Frontal cortex (tissue), 4 donors: ENCODE results near the gene CLIP1. TPM values are rescaled to one million over a fixed set of nuclear protein-coding genes. Genes with fewer than 3 reads are reported as not detected.
"Not testable (repeated sequence)": the region's sequence is repeated elsewhere in the genome, so short reads cannot be mapped to it uniquely, and the experiment has no call there.

Experiments
- DNase-seq, 2 donors: peaks; one replicate each; pipeline ENCODE4 v3.0.0; 2012; ENCODE audit warnings: low spot score in 2 of 2
- FAIRE-seq: peaks from 2 replicates; lab custom pipeline; 2012; peaks lifted over from hg19 to GRCh38; lab: Jason Lieb, UNC
- total RNA-seq: library from RNA; depleted of rRNA; stranded (reverse); fragments of >200 nt; gene quantifications from one replicate; pipeline ENCODE4 v1.2.3, GENCODE V29; 2014
- donor health status: control.
- donor health status: control.
- donor health status: control.

The CLIP1 gene
- total RNA-seq, 1 donor from 2014 or later: 72.2 TPM

DNA sequence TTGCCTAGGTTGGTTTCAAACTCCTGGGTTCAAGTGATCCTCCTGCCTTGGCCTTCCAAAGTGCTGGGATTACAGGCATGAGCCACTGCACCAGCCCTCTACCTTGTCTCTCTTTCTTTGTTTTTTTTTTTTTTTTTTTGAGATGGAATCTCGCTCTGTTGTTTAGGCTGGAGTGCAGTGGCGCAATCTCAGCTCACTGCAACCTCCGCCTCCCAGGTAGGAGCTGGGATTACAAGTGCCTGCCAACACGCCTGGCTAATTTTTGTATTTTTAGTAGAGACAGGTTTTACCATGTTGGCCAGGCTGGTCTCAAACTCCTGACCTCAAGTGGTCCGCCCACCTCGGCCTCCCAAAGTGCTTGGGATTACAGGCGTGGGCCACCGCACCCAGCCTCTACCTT, 16.4 kb upstream of the CLIP1 start:
- not testable (repeated sequence) for DNase-seq, FAIRE-seq

DNA sequence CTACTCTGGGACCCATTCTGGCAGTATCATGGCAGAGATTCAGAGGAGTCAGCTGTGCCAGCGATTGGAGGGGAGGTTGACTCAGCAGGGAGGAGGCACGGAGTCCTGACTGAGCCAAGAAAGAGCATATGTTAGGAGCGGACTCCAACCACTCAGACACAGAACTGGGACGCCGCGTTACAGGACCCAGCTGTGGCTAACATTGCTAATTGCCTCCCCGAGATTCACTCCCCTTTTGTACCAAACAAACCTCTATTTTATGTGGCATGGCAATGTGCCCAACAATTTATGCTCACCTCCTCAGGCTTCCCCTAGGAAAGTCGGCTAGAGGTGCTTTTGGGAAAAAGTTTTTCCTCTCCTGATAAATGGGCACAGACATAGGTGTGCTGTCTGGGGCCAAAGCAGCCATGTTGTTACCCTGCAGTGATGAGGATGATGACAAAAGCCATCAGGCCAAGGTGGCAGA, 15.2 kb upstream of the CLIP1 start:
- FAIRE-seq (no peak), DNase-seq (peak in 1 of 2 donors; percentile 58)

DNA sequence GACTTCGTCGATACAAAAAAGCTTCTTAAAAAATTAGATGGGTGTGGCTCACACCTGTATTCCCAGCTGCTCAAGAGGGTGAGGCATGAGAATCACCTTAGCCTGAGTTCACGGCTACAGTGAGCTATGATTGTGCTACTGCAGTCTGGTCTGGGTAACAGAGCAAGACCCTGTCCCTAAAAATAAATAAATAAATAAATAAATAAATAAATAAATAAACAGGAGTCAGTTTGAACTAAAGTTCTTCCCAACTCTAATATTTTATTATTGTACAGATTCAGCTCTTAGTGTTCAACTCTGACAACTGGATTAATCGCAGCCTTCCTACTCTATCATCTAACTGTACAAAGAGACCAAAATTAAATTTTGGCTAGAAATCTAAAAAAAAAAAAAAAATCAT, 12.7 kb upstream of the CLIP1 start:
- FAIRE-seq: no peak

DNA sequence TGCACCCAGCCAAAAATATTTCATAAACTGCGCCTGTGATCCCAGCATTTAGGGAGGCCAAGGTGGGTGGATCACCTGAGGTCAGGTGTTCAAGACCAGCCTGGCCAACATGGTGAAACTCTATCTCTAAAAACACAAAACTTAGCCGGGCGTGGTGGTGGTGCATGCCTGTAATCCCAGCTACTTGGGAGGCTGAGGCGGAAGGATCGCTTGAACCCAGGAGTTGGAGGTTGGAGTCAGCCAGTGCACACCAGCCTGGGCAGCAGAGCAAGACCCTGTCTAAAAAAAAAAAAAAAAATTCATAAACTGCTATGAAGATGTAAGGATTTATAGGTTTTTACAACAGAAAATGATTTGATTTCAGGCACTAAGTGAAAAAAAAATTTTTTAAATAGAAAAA, 6.6 kb upstream of the CLIP1 start:
- DNase-seq, FAIRE-seq: not testable (repeated sequence)

More for the DNA sequence above, 12.7 kb upstream of the CLIP1 start:
- DNase-seq: no peak

DNA sequence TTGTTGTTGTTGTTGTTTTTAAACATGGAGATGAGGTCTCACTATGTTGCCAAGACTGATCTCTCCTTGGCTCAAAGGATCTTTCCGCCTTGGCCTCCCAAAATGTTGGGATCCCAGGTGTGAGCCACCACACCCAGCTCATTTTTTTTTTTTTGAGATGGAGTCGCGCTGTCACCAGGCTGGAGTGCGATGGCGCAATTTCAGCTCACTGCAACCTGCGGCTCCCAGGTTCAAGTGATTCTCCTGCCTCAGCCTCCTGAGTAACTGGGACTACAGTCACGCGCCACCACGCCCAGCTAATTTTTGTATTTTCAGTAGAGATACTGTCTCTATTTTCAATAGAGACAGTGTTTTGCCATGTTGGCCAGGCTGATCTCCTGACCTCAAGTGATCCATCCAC, 4.9 kb upstream of the CLIP1 start:
- DNase-seq (no peak), FAIRE-seq (no peak)

DNA sequence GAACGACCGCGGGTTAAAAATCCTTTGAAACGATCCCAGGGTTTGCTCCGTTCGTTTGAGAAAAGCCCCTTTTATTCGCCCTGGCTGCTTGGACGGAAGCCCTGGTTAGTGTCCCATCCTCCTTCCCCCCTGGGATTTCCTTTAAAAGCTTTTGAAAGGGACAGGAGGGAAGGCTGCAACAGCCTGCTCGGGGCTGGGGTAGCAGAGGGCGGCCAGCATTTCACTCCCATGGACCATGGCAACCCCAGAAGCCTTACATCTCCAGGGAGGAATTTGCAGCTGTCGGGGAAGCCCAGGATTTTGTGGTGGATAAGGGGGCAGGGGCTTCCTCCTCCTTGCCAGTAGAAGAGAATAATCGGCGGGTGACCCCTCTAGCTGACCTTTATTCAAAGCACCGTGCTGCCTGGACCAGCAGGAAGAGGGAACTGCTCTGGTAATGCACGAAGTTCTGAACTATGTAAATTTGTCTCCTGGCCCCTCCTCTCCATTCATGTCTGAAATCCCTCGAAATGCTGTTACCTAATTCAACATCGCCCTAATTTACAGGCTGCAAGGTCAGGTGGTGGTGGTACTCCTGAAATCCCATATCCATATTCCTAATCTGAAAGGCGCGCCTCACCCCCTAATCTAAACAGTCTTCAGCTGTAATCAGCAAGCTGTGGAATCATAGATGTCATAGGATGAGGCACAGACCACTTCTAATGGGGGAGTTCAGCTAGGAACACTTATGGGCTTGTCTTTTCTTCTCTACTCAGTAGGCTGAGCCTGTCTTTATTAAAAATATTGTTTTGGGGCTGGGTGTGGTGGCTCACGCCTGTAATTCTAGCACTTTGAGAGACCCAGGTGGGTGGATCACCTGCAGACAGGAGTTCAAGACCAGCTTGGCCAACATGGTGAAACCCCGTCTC, 1.0 kb upstream of the CLIP1 start:
- FAIRE-seq (no peak), DNase-seq (peak in 1 of 2 donors; percentile 39)

DNA sequence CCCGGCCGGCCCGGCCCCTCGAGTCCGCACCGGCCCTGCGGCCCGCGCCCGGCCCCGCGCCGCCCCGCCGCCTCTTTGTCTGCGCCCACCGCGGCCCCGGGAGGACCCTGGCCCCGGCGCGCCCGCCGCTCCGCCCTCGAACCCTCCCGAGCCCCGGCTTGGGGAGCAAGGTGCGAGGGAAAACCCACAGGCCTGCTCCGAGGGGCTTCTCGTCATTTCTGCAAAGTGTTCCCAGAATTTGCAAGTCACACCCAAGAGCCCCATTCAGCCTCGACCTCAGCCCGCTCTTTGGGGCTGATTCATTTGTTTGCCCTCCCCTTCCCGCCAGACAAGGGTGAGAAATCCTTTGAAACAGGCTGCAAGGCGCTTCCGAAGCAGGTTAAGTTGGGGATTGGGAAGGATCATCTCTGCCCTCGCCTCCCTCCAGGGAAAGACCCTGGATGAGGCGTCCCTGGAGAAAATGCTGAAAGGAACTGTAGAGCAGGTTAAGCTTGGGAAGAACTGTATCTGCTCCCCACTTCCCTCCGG, 325 bp upstream of the CLIP1 start:
- no peak for FAIRE-seq
- DNase-seq: peak in 1 of 2 donors; percentile 19

DNA sequence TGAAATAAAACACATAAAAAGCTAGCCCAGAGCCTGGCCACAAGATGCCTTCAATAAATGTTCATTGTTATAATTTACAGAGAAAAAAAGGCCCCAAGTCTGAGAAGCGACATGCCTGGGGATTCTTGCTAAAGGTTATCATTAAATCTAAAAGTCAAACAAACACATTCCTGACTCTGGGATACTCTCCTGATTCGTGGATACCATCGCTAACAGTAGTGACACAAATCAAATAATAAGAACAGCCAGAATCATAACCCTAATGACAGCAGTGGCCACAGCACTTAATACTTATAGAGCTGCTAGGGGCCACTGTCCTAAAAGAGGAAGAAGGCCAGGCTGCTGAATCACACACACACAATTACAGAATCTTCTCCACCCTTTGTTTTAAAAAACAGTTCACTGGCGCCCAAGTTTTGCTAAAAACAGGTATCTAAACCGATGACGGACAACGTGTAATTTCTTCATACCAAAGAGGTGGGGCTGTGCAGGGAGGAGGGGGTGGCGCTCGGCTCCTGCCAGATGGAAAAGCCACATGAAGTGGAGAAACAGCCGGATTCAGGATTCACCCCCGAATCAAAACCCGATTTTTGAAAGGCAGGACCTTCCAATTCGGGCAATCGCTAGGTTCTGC, 1.2 kb downstream of the CLIP1 start:
- FAIRE-seq (no peak), DNase-seq (peak in 1 of 2 donors; percentile 22)

DNA sequence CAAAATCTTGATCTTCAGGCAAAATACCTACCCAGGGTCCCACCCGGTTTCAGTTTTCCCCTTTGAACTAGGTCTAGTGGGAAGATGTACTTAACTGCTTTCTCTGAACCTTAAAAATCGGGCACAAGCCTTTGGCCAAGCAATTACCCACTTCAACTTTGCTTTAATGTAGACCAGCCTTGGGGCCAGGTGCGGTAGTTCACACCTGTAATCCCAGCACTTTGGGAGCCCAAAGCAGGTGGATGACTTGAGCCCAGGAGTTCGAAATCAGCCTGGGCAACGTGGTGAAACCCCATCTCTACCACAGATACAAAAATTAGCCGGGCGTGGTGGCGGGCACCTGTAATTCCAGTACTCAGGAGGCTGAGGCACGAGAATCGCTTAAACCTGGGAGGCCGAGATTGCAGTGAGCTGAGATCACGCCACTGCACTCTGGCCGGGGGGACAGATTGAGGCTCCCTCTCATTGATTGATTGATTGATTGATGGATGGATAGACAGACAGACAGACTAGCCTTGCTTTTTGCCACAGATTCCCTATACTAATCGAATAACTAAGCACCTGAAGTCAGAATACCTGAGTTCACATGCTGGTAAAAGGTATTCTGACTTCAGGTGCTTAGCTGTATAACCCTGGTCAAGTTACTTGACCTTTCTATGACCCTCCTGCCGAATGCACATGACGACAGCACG, 1.9 kb downstream of the CLIP1 start:
- no peak for DNase-seq
- no peak for FAIRE-seq

DNA sequence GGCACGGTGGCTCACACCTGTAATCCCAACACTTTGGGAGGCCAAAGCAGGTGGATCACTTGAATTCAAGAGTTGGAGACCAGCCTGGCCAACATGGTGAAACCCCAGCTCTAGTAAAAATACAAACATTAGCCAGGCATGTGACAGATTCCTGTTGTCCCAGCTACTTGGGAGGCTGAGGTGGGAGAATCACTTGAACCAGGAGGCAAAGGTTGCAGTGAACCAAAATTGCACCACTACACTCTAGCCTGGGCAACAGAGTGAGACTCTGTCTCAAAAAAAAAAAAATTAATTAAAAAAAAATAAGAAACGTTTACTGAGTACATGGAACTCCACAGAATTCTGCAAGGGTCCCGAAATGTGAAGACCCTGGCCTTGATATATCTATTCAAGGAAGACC, 3.4 kb downstream of the CLIP1 start:
- FAIRE-seq, DNase-seq: not testable (repeated sequence)

DNA sequence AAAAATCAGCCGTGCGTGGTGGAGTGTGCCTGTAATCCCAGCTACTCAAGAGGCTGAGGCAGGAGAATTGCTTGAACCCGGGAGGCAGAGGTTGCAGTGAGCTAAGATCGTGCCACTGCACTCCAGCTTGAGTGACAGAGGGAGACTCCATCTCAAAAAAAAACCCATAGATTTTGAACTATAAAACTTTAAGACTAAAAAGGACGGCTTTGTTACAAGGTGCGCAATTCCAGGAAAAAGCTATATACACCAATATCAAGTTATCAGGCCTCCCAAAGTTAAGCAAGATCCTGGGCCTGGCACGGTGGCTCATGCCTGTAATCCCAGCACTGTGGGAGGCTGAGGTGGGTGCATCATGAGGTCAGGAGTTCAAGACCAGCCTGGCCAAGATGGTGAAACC, 6.8 kb downstream of the CLIP1 start:
- not testable (repeated sequence) for FAIRE-seq, DNase-seq

DNA sequence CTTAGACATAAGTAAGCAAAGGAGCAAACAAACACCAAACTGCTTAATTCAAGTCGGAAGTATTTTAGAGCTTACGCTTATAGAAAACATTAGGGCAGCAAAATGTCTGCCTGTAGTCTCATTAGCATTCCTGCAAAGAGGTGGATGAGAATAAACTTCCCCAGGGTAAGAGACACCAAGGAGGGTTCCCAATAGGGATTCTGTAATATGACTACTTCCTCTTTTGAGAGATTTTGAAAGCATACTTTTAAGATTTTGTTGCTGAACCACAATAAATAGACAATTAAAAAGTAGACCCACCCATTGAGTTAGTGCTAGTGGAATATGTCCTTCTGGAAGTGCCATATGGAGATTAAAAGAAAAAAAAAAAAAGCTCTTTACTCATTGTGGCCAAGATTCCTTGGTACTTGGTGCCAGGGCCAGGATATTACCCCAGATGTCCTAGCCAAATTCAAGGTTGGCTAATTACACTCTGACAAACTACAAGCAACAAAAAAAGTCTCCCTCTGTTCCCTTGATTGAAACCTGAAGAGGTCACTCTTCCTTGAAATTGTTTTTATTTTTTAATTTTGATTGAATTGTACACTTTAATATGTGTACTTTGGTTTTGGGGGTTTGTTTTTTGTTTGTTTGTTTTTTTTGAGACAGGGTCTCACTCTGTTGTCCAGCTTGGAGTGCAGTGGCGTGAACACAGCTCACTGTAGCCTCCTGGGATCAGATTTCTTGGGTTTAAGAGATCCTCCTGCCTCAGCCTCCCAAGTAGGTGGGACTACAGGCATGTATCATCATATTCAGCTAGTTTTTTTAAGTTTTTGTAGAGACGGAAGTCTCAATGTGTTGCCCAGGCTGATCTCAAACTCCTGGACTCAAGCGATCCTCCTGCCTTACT, 8.7 kb downstream of the CLIP1 start:
- FAIRE-seq (no peak), DNase-seq (no peak)

DNA sequence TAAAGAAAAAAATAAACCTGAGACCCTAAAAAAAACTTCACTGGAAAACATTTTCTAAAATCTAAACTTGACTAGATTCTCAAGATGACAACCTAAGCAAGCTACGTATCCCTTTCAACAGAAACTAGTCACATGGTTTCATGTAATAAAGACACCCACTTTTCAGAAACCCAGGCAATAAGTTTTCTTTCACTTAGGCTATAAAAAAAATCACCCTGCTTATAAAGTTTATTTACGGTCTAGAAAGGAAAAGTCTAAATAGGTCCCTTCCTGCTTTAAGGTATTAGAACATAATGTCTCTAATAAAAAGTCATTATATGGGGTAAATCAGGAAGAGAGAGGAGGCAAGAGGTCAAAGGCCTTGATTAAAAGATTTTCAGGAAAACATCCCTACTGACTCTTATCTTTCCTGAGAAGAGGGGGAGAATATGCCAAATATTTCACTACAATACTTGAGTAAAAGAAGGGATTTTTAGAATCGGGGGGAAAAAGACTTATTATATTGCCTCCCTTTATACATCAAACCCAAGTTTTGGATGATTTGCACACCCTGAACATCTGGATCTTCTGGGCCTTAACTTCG, 9.5 kb downstream of the CLIP1 start:
- FAIRE-seq (no peak), DNase-seq (no peak)

DNA sequence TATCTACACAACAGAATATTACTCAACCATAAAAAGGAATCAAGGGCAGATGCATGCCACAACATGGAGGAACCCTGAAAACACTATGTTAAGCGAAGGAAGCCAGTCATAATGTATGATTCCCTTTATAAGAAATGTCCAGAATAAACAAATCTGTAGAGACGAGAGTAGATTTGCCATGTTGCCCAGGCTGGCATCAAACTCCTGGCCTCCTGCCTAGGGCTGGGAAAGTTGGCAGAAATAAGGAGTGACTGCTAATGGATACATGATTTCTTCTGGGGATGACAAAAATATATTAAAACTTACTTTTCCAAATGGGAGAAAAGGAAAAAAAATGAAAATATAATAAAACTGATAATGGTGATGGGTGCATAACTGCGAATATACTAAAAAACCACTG, 10.9 kb downstream of the CLIP1 start:
- no peak for FAIRE-seq
- no peak for DNase-seq

DNA sequence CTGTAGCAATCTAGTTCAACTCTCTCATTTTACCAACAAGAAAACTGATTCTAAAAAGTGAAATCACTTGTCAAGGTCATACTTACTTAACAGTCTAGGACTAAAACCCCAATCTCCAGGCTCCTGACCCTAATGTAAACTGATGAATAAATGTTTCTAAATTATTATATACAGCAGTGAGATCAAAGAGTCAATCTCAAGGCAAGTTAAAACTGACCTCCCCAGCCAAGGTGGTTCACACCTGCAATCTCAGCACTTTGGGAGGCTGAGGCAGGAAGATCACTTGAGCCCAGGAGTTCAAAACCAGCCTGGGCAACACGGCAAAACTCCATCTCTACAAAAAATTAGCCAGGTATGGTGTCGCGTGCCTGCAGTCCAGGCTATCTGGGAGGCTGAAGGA, 15.3 kb downstream of the CLIP1 start:
- DNase-seq: no peak
- FAIRE-seq: no peak

DNA sequence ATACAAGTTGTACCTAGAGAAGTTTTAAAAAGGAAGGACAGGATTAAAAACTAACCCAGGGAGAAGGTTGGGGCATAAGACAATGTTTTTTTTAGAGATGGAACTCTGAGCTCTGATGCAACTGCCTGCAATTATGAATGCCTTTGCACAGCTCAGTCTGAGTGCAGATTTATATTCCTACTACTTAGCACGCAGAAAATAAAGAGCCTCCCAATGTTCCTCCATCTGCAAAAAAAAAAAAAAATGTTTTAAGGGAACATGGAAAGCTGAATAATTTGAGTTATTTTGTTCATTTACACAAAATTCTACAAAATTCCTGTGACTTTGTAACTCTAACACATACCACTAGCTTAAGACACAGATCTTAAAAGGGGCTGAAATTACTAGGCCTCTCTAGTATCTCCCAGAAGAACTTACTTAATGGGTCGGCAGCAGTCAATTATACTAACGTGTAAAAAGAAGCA, 15.7 kb downstream of the CLIP1 start:
- no peak for DNase-seq

DNA sequence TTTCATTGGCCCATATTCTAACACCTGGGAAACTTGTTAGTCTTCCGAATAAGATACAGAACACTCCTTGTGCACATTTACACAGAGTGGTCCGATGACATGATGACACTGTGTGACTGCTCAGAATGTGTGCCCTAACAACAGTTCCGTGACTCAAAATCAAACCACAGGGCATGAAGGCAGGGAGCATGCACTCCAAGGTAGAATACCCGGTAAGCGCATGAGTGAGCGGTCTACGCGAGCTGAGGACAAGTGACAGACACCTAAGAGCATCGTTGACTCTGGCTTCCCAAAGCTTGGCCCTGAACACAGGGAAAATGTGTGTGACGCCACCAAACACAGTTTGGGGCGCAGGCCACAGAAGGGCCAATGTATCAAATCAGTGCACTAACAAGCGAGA, 18.6 kb downstream of the CLIP1 start:
- DNase-seq: no peak
- FAIRE-seq: no peak

More for the DNA sequence above, 15.7 kb downstream of the CLIP1 start:
- FAIRE-seq: no peak

DNA sequence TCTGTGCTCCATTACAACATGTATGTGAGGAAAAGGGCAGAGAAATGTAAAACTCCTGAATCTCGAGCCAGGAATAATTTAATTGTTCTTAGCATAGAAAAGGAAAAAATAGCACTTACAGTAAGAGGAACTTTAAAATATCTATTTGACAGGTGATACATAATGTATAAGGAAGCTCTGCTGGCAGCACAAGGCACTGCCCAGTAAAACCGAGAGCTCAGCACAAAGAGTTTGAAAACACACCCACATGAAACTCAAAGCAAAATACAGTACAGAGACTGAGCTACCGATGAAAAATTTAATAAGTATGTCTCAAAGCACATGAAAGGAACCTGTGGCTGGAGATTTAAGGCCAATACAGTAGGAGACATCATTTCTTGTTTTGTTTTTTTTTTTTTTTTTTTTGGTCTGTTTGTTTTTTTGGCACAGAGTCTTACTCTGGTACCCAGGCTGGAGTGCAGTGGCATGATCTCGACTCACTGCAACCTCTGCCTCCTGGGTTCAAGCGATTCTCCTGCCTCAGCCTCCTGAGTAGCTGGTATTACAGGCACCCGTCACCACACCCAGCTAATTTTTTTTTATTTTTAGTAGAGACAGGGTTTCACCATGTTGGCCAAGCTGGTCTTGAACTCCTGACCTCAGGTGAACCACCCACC, 19.2 kb downstream of the CLIP1 start:
- DNase-seq: no peak
- no peak for FAIRE-seq
